Gastrocnemius medialis (tissue), 4 donors: ENCODE measurements around the gene STK36.

Experiments used
- POLR2A ChIP-seq, 2 donors: fragments of 450-650 bp; IDR thresholded peaks; one replicate each; pipeline ENCODE4 v1.6.1; 2017; ENCODE audit warnings: antibody characterized with exemption in 2 of 2, mild to moderate bottlenecking in 2 of 2, moderate library complexity in 2 of 2
- TF ChIP-seq, protein P1 (sequence below), 5 experiments: fragments of 450-650 bp in 3 of 5; fragments of 200-600 bp in 2 of 5; sonication (generic) in 2 of 5; IDR thresholded peaks in 4 of 5; conservative IDR thresholded peaks in 1 of 5; 1 replicate in 4 of 5; 2 replicates in 1 of 5; pipeline ENCODE4 v1.5.1; 2016 to 2019; ENCODE audit warnings: antibody characterized with exemption in 5 of 5, mild to moderate bottlenecking in 3 of 5, moderate library complexity in 3 of 5

DNA sequence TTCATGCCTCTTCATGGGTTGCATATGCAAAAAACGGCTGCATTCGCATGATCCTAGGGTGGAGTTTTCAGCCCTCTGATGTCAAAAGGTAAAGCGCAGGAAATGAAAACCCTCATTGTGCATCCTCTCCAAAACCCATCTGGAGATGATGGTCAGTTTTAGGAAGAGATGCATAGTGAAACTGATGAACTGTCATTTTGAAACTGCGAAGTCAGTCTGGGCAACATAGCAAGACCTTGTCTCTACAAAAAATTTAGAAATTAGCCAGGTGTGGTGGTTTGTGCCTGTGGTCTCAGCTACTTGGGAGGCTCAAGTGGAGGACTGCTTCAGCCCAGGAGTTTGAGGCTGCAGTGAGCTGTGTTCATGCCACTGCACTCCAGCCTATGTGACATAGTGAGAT lies 36.2 kb downstream of the STK36 start:
- TF ChIP-seq, protein P1, sequence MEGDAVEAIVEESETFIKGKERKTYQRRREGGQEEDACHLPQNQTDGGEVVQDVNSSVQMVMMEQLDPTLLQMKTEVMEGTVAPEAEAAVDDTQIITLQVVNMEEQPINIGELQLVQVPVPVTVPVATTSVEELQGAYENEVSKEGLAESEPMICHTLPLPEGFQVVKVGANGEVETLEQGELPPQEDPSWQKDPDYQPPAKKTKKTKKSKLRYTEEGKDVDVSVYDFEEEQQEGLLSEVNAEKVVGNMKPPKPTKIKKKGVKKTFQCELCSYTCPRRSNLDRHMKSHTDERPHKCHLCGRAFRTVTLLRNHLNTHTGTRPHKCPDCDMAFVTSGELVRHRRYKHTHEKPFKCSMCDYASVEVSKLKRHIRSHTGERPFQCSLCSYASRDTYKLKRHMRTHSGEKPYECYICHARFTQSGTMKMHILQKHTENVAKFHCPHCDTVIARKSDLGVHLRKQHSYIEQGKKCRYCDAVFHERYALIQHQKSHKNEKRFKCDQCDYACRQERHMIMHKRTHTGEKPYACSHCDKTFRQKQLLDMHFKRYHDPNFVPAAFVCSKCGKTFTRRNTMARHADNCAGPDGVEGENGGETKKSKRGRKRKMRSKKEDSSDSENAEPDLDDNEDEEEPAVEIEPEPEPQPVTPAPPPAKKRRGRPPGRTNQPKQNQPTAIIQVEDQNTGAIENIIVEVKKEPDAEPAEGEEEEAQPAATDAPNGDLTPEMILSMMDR (IDR thresholded peaks at IDR 0.05 in 4 of 5, conservative IDR thresholded peaks at IDR 0.05 in 1 of 5), result no peak
- no peak for TF ChIP-seq POLR2A (IDR thresholded peaks at IDR 0.05)
